OCI-LY3 (cell line): ENCODE data around the gene SLC1A6.
A peak's percentile ranks its signal among the peaks of the same experiment; 100 is the strongest.

ENCODE experiments used
- EZH2phosphoT487 ChIP-seq: fragments of 200-600 bp; shearing (Covaris generic); IDR thresholded peaks from 2 replicates; pipeline ENCODE4 v1.6.1; 2018; ENCODE audit warnings: antibody characterized with exemption, mixed run types, low read depth
- TF ChIP-seq, protein P1 (sequence below): fragments of 200-600, 300-600 bp; sonication (generic); IDR thresholded peaks from 2 replicates; pipeline ENCODE4 v1.5.1; 2014; ENCODE audit warnings: antibody characterized with exemption, low read length, low read depth

- TF ChIP-seq, protein P1, sequence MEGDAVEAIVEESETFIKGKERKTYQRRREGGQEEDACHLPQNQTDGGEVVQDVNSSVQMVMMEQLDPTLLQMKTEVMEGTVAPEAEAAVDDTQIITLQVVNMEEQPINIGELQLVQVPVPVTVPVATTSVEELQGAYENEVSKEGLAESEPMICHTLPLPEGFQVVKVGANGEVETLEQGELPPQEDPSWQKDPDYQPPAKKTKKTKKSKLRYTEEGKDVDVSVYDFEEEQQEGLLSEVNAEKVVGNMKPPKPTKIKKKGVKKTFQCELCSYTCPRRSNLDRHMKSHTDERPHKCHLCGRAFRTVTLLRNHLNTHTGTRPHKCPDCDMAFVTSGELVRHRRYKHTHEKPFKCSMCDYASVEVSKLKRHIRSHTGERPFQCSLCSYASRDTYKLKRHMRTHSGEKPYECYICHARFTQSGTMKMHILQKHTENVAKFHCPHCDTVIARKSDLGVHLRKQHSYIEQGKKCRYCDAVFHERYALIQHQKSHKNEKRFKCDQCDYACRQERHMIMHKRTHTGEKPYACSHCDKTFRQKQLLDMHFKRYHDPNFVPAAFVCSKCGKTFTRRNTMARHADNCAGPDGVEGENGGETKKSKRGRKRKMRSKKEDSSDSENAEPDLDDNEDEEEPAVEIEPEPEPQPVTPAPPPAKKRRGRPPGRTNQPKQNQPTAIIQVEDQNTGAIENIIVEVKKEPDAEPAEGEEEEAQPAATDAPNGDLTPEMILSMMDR: peak; percentile 51
- no peak for TF ChIP-seq EZH2phosphoT487
Measured at GRCh38 chr19:15025217-15025616, 45.6 kb upstream of the SLC1A6 start.
